GM19035 (cell line): ENCODE measurements around the gene ZNF761.

Source experiments
- ATAC-seq: cut with Tn5 transposase; IDR thresholded peaks from one replicate; pipeline ENCODE4 v1.9.1; 2021; ENCODE audit not compliant: unreplicated experiment

Gene ZNF761

GRCh38 chr19:53506728-53507127 lies 74.9 kb downstream of the ZNF761 start:
- no peak for ATAC-seq
